ENCODE data around the gene ZNF70.
A peak's percentile ranks its signal among the peaks of the same experiment; 100 is the strongest.

The ZNF70 gene

DNA sequence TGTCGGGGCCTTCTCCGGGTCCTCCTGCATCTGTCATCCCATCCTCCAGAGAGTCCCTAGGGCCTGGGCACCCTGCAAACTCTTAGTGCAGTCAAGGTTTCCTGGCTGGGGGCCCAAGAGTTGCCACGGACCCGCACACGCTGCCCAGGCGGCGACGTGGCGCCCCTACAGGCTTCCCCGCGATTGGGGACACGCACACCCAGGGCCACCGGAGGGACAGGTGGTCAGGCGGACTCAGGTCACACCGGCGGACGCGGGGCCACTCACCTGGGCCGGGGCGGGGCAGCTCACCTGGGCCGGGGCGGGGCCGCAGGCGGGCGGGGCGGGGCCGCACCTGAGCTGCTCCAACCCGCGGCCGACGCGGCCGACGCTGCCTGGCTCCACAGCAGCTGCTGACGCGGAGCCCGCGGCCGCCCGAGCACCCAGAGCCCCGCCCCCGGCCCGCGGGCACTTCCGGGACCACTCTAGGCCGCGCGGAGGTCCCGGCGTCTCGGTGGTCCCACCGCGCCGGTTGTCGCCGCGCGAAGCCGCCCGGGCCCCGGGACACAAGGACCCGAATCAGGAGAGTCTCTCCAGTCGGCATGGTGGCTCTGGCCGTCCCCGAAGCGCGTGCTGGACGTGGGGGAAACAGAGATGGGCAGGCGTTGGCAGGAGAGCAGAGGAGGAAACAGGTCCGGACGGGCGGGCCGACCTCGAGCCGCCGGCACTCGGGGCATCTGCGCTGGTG lies at the start of gene ZNF70:
Gene ZNF70 (minus strand): TSS at position 399 of the 727 bp plus-strand sequence. CDS start 5,972 bp downstream, outside the sequence.
- DNase-seq (ENCODE audit: low spot score) (peak; percentile 98), FAIRE-seq (no peak)

GRCh38 chr22:23796461-23796860 lies 45.5 kb upstream of the ZNF70 start:
- no peak for DNase-seq (ENCODE audit: low spot score)
- no peak for FAIRE-seq

DNA sequence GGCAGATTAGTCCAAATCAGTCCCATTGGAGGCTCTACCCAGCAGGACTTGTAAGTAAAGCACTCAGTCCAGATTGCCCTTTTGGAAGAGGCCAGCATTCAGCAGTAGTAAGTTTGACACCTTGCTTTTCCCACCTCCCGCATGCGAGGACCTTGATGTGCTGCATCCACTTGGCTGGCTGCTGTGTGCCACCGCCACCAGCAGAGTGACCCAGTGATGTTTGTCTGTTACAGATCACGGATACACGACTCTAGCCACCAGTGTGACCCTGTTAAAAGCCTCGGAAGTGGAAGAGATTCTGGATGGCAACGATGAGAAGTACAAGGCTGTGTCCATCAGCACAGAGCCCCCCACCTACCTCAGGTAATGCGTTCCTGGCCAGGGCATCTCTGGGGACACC lies 42.4 kb upstream of the ZNF70 start:
- no peak for DNase-seq (ENCODE audit: low spot score)
- FAIRE-seq = no peak

DNA sequence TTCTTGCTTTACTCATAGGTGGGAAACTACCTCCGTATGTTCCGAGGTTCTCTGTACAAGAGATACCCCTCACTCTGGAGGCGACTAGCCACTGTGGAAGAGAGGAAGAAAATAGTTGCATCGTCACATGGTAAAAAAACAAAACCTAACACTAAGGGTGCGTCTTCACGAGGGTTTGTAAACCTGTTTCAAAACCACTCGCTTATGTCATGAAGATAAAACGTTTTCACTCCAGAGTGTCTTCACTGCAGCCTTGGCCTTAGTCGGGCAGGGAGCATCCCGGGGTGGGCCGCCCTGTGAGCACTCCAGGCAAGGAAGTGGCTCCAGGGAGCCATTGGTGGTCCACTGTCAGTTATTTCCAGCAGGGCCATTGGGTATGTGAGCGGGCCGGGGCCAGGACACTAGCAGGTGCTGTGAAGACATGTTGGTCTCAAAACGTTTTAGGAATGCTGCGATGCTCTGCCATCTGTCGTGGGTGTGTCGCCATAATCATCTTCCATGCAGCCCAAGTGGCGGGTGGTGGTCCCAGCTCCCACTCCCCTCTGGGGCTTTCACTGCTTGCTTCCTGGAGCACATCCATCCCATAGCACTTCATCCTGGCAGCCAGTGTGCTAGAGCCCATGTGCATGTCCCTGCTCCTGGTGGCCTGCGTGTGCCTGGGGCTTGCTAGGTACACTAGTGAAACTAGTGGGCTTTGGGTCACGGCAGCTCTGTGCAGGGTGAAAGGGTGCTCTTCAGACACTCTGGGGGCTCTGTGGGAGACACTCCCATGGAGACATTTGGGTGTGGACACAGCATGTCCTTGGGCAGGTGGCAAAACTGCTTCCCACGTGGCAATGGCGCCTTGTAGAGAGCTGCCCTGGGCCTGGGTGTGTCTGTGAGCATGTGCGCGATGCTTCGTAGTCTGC lies 41.1 kb upstream of the ZNF70 start:
- no peak for DNase-seq (ENCODE audit: low spot score)
- FAIRE-seq = peak; percentile 53

- FAIRE-seq (no peak), DNase-seq (ENCODE audit: low spot score) (no peak)
Measured at GRCh38 chr22:23790819-23791737, 40.2 kb upstream of the ZNF70 start.

GRCh38 chr22:23789638-23790037 lies 38.7 kb upstream of the ZNF70 start:
- no peak for FAIRE-seq
- DNase-seq (ENCODE audit: low spot score) = no peak

DNA sequence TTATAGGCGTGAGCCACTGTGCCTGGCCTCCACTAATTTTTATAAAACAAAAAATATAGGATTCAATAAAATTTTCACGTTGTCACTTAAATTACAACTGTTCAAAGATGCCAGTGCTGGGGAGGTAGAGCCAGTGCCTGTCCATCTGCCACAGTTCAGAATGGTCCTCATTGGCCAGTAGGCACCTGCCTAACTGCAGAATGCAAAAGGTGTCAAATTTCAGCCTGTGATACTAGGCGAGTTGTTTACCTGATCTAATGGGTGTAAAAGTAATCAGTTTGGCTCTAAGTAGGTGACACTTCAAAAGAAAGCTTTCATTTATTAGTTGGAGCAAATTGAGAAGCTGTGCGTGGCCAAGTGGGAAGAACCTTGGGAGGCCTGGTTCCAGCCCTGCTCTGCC lies 38.2 kb upstream of the ZNF70 start:
- DNase-seq (ENCODE audit: low spot score) (no peak), FAIRE-seq (peak; percentile 42)

DNA sequence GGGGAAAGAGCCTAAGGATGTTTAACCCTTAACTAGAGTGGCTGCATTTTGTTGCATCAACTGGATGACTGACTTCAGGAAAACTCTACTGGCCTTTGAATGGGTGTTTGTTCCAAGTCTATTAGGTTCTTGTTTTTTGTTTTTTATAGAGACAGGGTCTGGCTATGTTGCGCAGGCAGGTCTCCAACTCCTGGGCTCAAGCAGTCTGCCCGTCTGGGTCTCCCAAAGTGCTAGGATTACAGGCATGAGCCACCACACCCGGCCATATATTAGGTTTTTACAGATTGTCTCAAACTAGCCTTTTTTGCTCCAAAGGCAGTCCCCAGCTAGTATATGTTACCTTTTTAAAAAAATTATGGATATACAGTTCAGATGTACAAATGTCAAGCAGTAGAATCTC lies 37.0 kb upstream of the ZNF70 start:
- DNase-seq (ENCODE audit: low spot score) (no peak), FAIRE-seq (no peak)

DNA sequence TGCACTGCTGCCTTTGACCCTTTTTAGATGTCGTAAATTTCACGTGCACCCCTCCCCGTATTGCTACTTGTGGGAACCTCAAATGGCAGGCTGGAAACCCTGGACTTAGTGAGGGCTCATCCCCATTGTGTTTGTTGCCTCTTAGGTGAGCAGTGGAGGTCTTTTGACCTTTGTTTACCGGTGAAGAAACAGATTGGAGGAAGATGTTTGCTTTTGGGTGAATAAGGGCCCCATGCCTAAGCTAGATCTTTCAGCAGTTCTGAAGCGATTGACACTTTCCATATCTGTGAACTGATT lies 36.6 kb upstream of the ZNF70 start:
- DNase-seq (ENCODE audit: low spot score) (no peak), FAIRE-seq (no peak)

GRCh38 chr22:23786752-23787599 lies 36.1 kb upstream of the ZNF70 start, which contains the start of gene SMARCB1:
SMARCB1 (plus strand) TSS chr22:23786966; CDS start chr22:23787170, 204 bp downstream.
- FAIRE-seq (peak; percentile 95), DNase-seq (ENCODE audit: low spot score) (peak; percentile 98)

DNA sequence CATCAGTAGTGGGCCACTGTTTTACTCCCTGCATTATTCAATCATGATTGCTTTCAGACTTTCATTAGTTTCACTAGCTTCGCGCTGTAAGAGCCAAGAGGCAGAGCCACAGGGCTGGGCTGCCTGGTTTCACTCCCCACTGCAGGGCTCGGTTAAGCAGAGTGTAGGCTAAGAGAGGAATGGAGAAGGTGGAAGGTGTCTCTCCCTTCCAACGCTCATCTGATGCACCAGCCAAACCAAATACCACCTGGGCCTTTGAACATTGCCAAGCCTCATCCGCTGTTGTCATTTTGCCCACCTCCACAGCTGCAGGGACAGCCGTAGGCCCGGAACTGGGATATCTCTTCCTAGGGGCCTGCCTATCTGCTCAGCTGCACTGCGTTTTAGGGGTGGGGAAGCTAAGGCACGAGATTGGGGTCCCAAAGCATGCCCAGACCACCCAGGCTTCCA lies 35.4 kb upstream of the ZNF70 start:
- FAIRE-seq = no peak
- DNase-seq (ENCODE audit: low spot score) = no peak

DNA sequence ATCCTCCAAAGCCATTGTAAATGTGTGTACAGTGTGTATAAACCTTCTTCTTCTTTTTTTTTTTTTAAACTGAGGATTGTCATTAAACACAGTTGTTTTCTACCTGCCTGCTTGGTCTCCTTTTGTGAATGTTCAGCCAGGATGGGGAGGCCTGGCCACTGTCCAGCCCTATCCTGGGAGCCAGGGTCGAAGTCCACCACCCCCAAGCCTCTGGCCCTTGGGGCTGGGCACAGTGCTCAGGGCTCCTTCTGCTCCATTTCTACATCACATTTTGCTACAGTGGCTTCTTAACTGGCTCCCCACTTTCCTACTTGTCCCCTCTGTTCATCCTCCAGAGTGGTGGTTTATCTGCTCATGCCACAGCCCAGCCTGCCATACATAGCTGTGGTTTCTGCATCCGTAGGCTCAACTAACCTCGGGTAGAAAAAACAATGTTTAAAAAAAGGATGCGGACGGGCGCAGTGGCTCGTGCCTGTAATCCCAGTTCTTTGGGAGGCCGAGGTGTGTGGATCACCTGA lies 33.4 kb upstream of the ZNF70 start:
- DNase-seq (ENCODE audit: low spot score) = peak; percentile 67
- no peak for FAIRE-seq

DNA sequence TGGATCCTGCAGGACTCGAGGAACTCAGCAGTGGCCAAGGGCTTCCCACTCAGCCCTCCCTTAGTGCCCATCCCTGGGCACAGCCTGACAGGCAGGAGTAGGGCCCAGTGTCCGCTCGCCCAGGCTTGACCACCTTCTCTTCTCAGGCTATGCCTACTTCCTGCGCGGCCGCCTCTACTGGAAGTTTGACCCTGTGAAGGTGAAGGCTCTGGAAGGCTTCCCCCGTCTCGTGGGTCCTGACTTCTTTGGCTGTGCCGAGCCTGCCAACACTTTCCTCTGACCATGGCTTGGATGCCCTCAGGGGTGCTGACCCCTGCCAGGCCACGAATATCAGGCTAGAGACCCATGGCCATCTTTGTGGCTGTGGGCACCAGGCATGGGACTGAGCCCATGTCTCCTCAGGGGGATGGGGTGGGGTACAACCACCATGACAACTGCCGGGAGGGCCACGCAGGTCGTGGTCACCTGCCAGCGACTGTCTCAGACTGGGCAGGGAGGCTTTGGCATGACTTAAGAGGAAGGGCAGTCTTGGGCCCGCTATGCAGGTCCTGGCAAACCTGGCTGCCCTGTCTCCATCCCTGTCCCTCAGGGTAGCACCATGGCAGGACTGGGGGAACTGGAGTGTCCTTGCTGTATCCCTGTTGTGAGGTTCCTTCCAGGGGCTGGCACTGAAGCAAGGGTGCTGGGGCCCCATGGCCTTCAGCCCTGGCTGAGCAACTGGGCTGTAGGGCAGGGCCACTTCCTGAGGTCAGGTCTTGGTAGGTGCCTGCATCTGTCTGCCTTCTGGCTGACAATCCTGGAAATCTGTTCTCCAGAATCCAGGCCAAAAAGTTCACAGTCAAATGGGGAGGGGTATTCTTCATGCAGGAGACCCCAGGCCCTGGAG lies 32.6 kb upstream of the ZNF70 start:
- no peak for DNase-seq (ENCODE audit: low spot score)
- peak; percentile 82 for FAIRE-seq

GRCh38 chr22:23782703-23783102 lies 31.8 kb upstream of the ZNF70 start:
- FAIRE-seq = peak; percentile 61

DNA sequence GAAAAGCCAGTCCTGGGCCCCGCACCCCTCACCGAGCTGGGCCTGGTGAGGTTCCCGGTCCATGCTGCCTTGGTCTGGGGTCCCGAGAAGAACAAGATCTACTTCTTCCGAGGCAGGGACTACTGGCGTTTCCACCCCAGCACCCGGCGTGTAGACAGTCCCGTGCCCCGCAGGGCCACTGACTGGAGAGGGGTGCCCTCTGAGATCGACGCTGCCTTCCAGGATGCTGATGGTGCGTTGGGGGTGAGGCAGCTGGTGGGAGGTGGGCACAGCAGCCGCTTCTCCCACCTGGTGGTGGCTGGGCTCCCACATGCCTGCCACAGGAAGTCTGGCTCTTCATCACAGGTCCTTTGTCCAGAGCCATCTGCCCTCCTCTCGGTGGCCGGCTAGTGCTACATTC lies 31.3 kb upstream of the ZNF70 start:
- DNase-seq (ENCODE audit: low spot score) (no peak), FAIRE-seq (no peak)

More at GRCh38 chr22:23782703-23783102, 31.8 kb upstream of the ZNF70 start:
- no peak for DNase-seq (ENCODE audit: low spot score)

DNA sequence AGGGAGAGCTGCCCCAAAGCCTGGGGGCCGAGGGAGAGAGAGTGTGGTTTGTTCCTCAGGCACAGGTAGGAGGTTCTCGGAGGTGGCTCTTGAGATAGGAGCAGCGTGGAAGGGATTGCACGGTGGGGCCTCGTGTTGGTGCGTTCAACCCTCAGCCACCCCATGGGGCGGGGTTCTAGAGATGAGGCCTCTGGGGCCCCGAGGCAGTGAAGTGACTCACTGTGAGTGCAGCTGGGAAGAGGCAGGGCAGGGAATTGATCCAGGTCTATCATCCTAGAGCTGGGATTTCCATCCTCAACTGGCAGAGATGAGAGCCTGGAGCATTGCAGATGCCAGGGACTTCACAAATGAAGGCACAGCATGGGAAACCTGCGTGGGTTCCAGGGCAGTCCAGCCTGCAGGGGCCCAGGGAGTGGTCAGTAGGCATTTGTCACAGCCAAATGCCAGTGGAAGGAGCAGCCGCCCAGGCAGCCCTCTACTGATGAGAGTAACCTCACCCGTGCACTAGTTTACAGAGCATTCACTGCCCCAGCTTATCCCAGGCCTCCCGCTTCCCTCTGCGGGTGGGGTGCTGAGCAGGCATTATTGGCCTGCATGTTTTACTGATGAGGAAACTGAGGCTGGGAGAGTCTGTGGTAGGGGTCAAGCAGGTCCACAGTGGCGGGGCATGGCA lies 30.7 kb upstream of the ZNF70 start:
- peak; percentile 90 for FAIRE-seq

DNA sequence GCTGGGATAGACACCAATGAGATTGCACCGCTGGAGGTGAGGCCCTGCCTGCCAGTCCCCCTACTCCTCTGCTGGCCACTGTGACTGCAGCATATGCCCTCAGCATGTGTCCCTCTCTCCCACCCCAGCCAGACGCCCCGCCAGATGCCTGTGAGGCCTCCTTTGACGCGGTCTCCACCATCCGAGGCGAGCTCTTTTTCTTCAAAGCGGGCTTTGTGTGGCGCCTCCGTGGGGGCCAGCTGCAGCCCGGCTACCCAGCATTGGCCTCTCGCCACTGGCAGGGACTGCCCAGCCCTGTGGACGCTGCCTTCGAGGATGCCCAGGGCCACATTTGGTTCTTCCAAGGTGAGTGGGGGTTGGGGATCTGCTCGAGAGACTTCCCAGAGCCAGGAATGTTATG lies 30.2 kb upstream of the ZNF70 start:
- FAIRE-seq (peak; percentile 61), DNase-seq (ENCODE audit: low spot score) (no peak)

More for the DNA sequence above, 30.7 kb upstream of the ZNF70 start:
- peak; percentile 78 for DNase-seq (ENCODE audit: low spot score)

GRCh38 chr22:23780146-23780748 lies 29.3 kb upstream of the ZNF70 start:
- FAIRE-seq (peak; percentile 53), DNase-seq (ENCODE audit: low spot score) (no peak)

Measured in urothelium cell line (cell line).